Thyroid gland (tissue), 4 donors: Measurements from ENCODE around the gene EIF3L. TPM values are rescaled to one million over a fixed set of nuclear protein-coding genes. Genes with fewer than 3 reads are reported as not detected.

ENCODE experiments used
- DNase-seq, 2 donors: peaks; one replicate each; pipeline ENCODE4 v3.0.0-alpha.2; 2019
- H3K27ac ChIP-seq, 3 donors: fragments of 200-600 bp; sonication (generic); 1 replicate in 2 of 3; 2 replicates in 1 of 3; pipeline ENCODE4 v1.5.1; 2016 to 2019; ENCODE audit warnings: mild to moderate bottlenecking in 1 of 3, moderate library complexity in 1 of 3
- H3K27me3 ChIP-seq: fragments of 200-600 bp; sonication (generic); one replicate; pipeline ENCODE4 v1.5.1; 2019
- H3K36me3 ChIP-seq, 2 donors: fragments of 200-600 bp; sonication (generic); one replicate each; pipeline ENCODE4 v1.5.1; 2016 to 2019
- H3K4me1 ChIP-seq, 2 donors: fragments of 200-600 bp; sonication (generic); one replicate each; pipeline ENCODE4 v1.5.1; 2017 to 2019
- H3K4me3 ChIP-seq, 3 donors: fragments of 200-600 bp; sonication (generic); replicated peaks in 1 of 3; 1 replicate in 2 of 3; 2 replicates in 1 of 3; pipeline ENCODE4 v1.5.1; 2016; ENCODE audit warnings: mild to moderate bottlenecking in 1 of 3
- H3K9me3 ChIP-seq: fragments of 200-600 bp; sonication (generic); one replicate; pipeline ENCODE4 v1.5.1; 2017
- POLR2A ChIP-seq, 2 donors: fragments of 450-650 bp; IDR thresholded peaks; one replicate each; pipeline ENCODE4 v1.6.1; 2017; ENCODE audit warnings: antibody characterized with exemption in 2 of 2, mild to moderate bottlenecking in 2 of 2, moderate library complexity in 1 of 2
- WGBS, 2 donors: methylation state at CpG; one replicate each; pipeline ENCODE4 v1.1.5; 2017; 5-methylcytosine and 5-hydroxymethylcytosine counted together
- intact Hi-C: fragments of 100-400 bp; cut with DNase I; formaldehyde crosslinking; loops from one replicate; pipeline ENCODE4 v1.15.1; 2023
- total RNA-seq, 4 donors: library from RNA; depleted of rRNA; stranded (reverse); fragments of >200 nt; gene quantifications; one replicate each; pipeline ENCODE4 v1.2.3, GENCODE V29; 2016
- TF ChIP-seq, protein P1 (sequence below), 6 experiments: fragments of 200-600 bp in 3 of 6; fragments of 450-650 bp in 3 of 6; sonication (generic) in 3 of 6; IDR thresholded peaks; one replicate each; pipeline ENCODE4 v1.5.1; 2016 to 2019; ENCODE audit warnings: antibody characterized with exemption in 6 of 6, mild to moderate bottlenecking in 2 of 6, inconsistent platforms in 1 of 6, moderate library complexity in 1 of 6

EIF3L gene
- total RNA-seq, 4 donors from 2014 or later, result 423 to 557 (median 455) TPM

DNA sequence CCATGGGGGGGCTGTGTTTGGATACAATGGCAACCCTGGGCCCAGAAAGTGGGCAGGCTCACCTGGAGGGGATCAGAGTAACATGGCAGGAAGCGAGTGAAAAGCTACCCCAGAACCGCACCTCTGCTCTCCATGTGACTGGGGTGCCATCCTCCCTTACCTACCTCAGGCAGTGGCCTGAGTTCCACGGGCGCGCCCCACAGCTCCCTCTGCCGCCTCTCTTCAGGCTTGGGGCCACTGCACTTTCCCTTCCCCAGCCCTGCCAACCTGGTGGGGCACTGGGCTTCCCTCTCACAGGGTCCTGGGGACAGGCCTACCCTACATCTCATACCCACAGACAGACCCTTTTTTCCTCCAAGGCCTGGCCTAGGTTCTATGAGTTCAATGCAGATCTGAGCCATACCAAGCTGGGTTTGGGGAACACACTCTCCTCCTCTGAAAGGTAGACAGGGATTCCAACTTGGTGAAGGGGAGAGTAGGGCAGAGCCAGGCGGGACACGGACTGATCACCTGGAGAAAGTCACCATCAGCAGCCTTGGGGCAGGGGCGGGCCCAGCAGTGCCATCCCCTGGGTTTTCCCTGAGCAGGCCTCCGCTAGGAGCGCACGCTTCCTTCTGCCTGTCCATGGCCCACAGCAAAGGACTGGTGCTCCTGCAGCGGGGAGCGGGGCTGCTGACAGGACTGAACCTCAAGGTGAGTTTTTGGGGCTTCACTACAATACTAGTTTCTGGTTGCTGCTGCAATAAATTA, 19.0 kb upstream of the EIF3L start:
- Histone ChIP-seq H3K27ac (no peak overlapping the region), H3K4me3 (no peak overlapping the region), H3K4me1 (no peaks in the 10 kb centered on the region), H3K36me3 (peaks cover 29 to 43% of the 10 kb centered on the region in 2 donors), H3K9me3 (no peaks in the 10 kb centered on the region), H3K27me3 (no peaks in the 10 kb centered on the region)
- TF ChIP-seq POLR2A (IDR thresholded peaks at IDR 0.05), result no peak
- TF ChIP-seq, protein P1, sequence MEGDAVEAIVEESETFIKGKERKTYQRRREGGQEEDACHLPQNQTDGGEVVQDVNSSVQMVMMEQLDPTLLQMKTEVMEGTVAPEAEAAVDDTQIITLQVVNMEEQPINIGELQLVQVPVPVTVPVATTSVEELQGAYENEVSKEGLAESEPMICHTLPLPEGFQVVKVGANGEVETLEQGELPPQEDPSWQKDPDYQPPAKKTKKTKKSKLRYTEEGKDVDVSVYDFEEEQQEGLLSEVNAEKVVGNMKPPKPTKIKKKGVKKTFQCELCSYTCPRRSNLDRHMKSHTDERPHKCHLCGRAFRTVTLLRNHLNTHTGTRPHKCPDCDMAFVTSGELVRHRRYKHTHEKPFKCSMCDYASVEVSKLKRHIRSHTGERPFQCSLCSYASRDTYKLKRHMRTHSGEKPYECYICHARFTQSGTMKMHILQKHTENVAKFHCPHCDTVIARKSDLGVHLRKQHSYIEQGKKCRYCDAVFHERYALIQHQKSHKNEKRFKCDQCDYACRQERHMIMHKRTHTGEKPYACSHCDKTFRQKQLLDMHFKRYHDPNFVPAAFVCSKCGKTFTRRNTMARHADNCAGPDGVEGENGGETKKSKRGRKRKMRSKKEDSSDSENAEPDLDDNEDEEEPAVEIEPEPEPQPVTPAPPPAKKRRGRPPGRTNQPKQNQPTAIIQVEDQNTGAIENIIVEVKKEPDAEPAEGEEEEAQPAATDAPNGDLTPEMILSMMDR (IDR thresholded peaks at IDR 0.05), result no peak
- no peak for DNase-seq
- intact Hi-C loops, result no loop called here
- WGBS, 2 donors, result 90 to 92% methylated on average over 11 to 14 of the region's 14 CpGs

DNA sequence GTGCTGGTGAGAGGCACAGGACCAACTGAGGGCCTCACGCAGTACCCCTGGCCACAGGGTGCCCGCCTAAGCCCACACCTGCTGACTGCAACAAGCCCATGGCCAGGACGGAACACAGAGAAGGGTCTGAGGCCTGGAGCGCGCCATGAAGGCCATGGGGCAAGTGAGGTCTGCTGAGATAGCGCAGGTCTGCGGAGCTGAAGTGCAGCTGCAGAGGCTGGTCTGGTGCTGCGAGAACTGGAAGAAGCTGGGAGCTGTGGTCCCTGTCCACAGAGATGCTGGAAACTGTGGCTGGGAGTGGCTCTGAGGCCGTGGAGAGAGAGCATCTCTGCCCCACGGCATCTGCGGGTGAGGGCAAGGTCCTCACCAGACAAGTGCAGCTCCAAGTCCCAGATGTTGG, 17.7 kb upstream of the EIF3L start:
- intact Hi-C loops, result no loop called here
- Histone ChIP-seq H3K27ac (no peak overlapping the region), H3K4me3 (no peak overlapping the region), H3K27me3 (no peaks in the 10 kb centered on the region), H3K4me1 (no peaks in the 10 kb centered on the region), H3K9me3 (no peaks in the 10 kb centered on the region), H3K36me3 (peaks cover 29 to 51% of the 10 kb centered on the region in 2 donors)
- no peak for DNase-seq
- TF ChIP-seq POLR2A (IDR thresholded peaks at IDR 0.05), result no peak
- TF ChIP-seq, protein P1 (IDR thresholded peaks at IDR 0.05), result no peak
- 95 to 98% methylated on average over 11 of the region's 11 CpGs for WGBS, 2 donors

DNA sequence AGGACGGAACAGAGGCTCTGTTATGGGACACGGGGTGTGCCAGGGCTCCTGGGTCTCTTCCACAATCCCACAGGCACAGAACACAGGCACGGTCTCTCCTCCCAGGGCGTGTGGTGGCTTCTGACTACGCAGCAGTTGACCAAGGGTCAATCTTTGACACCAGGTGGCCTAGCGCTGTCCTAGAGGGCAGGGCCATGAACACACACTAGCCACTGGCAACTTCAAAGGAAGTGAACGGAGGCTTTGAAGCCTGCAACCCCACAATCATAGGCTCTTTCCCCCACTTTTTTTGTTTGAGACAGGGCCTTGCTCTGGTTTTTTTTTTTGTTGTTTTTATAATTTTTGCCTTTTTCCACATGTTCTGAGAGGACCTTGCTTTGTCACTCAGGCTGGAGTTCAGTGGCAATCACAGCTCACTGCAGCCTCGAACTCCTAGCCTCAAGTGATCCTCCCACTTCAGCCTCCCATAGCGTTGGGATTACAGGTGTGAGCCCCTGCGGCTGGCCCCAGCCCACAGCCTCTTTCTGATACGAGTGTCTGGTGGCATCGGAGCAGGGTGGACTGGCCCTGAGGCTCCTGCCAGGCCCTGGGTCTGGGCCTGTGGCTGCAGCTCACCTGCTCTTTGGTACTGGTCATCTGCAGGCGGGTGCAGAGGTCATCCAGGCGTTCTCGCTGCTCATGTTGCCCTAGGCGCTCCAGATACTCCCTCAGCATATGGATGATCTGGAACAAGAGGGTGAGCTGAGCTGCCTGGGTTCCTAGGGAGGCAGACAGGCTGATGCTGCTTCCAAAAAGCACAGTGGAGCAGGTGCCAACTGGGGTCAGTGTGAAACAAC, 17.0 kb upstream of the EIF3L start:
- Histone ChIP-seq H3K9me3 (no peaks in the 10 kb centered on the region), H3K4me3 (no peak overlapping the region), H3K4me1 (no peaks in the 10 kb centered on the region), H3K27me3 (no peaks in the 10 kb centered on the region), H3K36me3 (peaks cover 29 to 54% of the 10 kb centered on the region in 2 donors), H3K27ac (no peak overlapping the region)
- DNase-seq, result no peak
- 98 to 99% methylated on average over 11 to 14 of the region's 16 CpGs for WGBS, 2 donors
- TF ChIP-seq, protein P1 (IDR thresholded peaks at IDR 0.05), result no peak
- TF ChIP-seq POLR2A (IDR thresholded peaks at IDR 0.05), result no peak
- intact Hi-C loops, result no loop called here

DNA sequence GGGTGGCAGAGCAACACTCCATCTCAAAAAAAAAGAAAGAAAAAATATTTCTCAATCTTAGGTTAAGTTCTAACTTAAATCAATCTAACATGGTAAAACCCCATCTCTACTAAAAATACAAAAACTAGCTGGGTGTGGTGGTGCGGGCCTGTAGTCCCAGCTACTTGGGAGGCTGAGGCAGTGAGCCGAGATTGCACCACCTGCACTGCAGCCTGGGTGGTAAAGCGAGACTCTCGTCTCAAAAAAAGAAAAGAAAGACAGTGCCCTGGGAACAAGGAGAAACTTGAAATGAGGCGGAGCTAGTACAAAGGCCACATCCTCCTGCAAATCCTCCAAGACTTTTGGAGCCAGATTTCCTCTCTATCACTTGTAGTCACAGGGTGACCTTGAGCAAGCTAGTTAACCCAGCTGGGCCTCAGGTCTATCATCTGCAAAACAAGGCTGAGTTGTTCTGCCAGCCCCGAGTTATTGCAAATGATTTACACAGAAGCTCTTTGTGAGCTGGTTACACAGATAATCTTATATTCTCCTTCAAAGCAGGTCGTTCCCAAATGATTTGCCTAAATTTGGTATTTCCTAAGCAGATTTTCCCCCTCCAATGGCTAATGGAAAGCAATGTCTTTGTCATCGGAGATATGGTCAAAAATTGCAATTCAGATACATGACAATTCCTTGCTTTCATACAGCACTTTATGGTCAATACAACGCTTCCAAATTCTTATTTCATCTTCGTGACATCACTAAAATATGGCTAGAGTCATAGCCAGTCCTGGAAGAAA, 7.0 kb upstream of the EIF3L start:
- WGBS, 2 donors, result 90 to 91% methylated on average over 10 of the region's 10 CpGs
- H3K27ac ChIP-seq, result no peak overlapping the region
- H3K4me1 ChIP-seq, result peaks cover 7 to 9% of the 10 kb centered on the region in 2 donors
- H3K36me3 ChIP-seq, result peaks cover 23 to 28% of the 10 kb centered on the region in 2 donors
- no peaks in the 10 kb centered on the region for H3K27me3 ChIP-seq
- no peak for DNase-seq
- TF ChIP-seq, protein P1 (IDR thresholded peaks at IDR 0.05), result no peak
- TF ChIP-seq POLR2A (IDR thresholded peaks at IDR 0.05), result no peak
- H3K9me3 ChIP-seq, result no peaks in the 10 kb centered on the region
- no peak overlapping the region for H3K4me3 ChIP-seq
- intact Hi-C loops, result no loop called here
